Neural cell (in vitro differentiated cells): ENCODE measurements around the gene ANTXR1. TPM values are rescaled to one million over a fixed set of nuclear protein-coding genes. Genes with fewer than 3 reads are reported as not detected.

ENCODE experiments used
- H2AFZ ChIP-seq: fragments of 200-600, 300-800 bp; sonication (generic), shearing (Covaris generic); 2 replicates; pipeline ENCODE4 v1.6.0; 2014; ENCODE audit warnings: low read depth, mild to moderate bottlenecking, antibody characterized with exemption, low read length, moderate library complexity
- H3F3A ChIP-seq: fragments of 200-600 bp; shearing (Covaris generic); 2 replicates; pipeline ENCODE4 v1.6.1; 2016; ENCODE audit warnings: mild to moderate bottlenecking, moderate library complexity, mixed read lengths, antibody characterized with exemption, low read length; ENCODE audit not compliant: insufficient read depth, poor library complexity, severe bottlenecking
- H3K27ac ChIP-seq: fragments of 200-600, 300-800 bp; sonication (generic), shearing (Covaris generic); 2 replicates; pipeline ENCODE4 v1.5.1; 2014; ENCODE audit warnings: mild to moderate bottlenecking, low read length, moderate library complexity
- H3K27me3 ChIP-seq: fragments of 300-800, 200-600 bp; sonication (generic), shearing (Covaris generic); 2 replicates; pipeline ENCODE4 v1.6.0; 2014; ENCODE audit warnings: mild to moderate bottlenecking, low read depth, low read length, moderate library complexity; ENCODE audit not compliant: insufficient read depth
- H3K36me3 ChIP-seq: fragments of 300-800, 200-600 bp; sonication (generic), shearing (Covaris generic); 2 replicates; pipeline ENCODE4 v1.5.1; 2014; ENCODE audit warnings: mild to moderate bottlenecking, antibody characterized with exemption, low read length, moderate library complexity; ENCODE audit not compliant: insufficient read depth
- H3K4me2 ChIP-seq: fragments of 300-800, 200-600 bp; sonication (generic), shearing (Covaris generic); 2 replicates; pipeline ENCODE4 v1.6.0; 2014; ENCODE audit warnings: mild to moderate bottlenecking, low read length
- H3K4me3 ChIP-seq: fragments of 300-800, 200-600 bp; sonication (generic), shearing (Covaris generic); 2 replicates; pipeline ENCODE4 v1.5.1; 2014; ENCODE audit warnings: mild to moderate bottlenecking, low read length, moderate library complexity
- H3K79me2 ChIP-seq: fragments of 200-600 bp; shearing (Covaris generic); replicated peaks from 2 replicates; pipeline ENCODE4 v1.6.0; 2014; ENCODE audit warnings: mild to moderate bottlenecking, low read length, moderate library complexity; ENCODE audit not compliant: insufficient read depth
- H3K9ac ChIP-seq: fragments of 300-800, 200-600 bp; sonication (generic), shearing (Covaris generic); 2 replicates; pipeline ENCODE4 v1.6.1; 2016; ENCODE audit warnings: mild to moderate bottlenecking, low read length, mixed read lengths
- H3K9me2 ChIP-seq: fragments of 200-600 bp; shearing (Covaris generic); 2 replicates; pipeline ENCODE4 v1.6.1; 2016; ENCODE audit warnings: mild to moderate bottlenecking, low read length, mixed read lengths; ENCODE audit not compliant: insufficient read depth
- H3K9me3 ChIP-seq: fragments of 200-600, 300-800 bp; sonication (generic), shearing (Covaris generic); 2 replicates; pipeline ENCODE4 v1.6.1; 2016; ENCODE audit warnings: mild to moderate bottlenecking, mixed run types, low read length, moderate library complexity, mixed read lengths
- H4K20me1 ChIP-seq: fragments of 200-600 bp; shearing (Covaris generic); 2 replicates; pipeline ENCODE4 v1.6.1; 2016; ENCODE audit warnings: mild to moderate bottlenecking, mixed run types; ENCODE audit not compliant: insufficient read depth
- EP300 ChIP-seq: fragments of 450-650 bp; conservative IDR thresholded peaks from 2 replicates; pipeline ENCODE4 v1.6.1; 2014; ENCODE audit warnings: antibody characterized with exemption, mild to moderate bottlenecking, moderate library complexity; ENCODE audit not compliant: poor library complexity, severe bottlenecking
- EZH2 ChIP-seq: fragments of 200-600, 300-800 bp; shearing (Covaris generic), sonication (generic); IDR thresholded peaks from 2 replicates; pipeline ENCODE4 v1.6.1; 2014; ENCODE audit warnings: antibody characterized with exemption, low read length, borderline replicate concordance, mild to moderate bottlenecking; ENCODE audit not compliant: insufficient read depth, poor library complexity, severe bottlenecking
- MXI1 ChIP-seq: fragments of 450-650 bp; conservative IDR thresholded peaks from 2 replicates; pipeline ENCODE4 v1.6.1; 2014; ENCODE audit warnings: antibody characterized with exemption, mild to moderate bottlenecking; ENCODE audit not compliant: poor library complexity, severe bottlenecking
- POLR2AphosphoS5 ChIP-seq: IDR thresholded peaks from 2 replicates; pipeline ENCODE4 v1.6.1; 2012
- RAD21 ChIP-seq: fragments of 450-650 bp; conservative IDR thresholded peaks from 2 replicates; pipeline ENCODE4 v1.6.1; 2014; ENCODE audit warnings: antibody characterized with exemption, mild to moderate bottlenecking, moderate library complexity
- SMC3 ChIP-seq: fragments of 450-650 bp; conservative IDR thresholded peaks from 2 replicates; pipeline ENCODE4 v1.6.1; 2014; ENCODE audit warnings: antibody characterized with exemption, mild to moderate bottlenecking, moderate library complexity; ENCODE audit not compliant: poor library complexity
- TAF1 ChIP-seq: IDR thresholded peaks from 2 replicates; pipeline ENCODE4 v1.6.1; 2012; ENCODE audit warnings: low read depth
- polyA plus RNA-seq: library from polyadenylated mRNA; depleted of rRNA; stranded (reverse); fragments of >200 nt; gene quantifications from 2 replicates; pipeline ENCODE4 v1.2.3, GENCODE V29; 2014
- TF ChIP-seq, protein P1 (sequence below): fragments of 450-650 bp; IDR thresholded peaks from 2 replicates; pipeline ENCODE4 v1.5.1; 2014; ENCODE audit warnings: antibody characterized with exemption, mild to moderate bottlenecking, moderate library complexity; ENCODE audit not compliant: poor library complexity, severe bottlenecking
- TF ChIP-seq, protein P2 (sequence below): IDR thresholded peaks from 2 replicates; pipeline ENCODE4 v1.6.1; 2012; ENCODE audit warnings: borderline replicate concordance

Gene ANTXR1
- polyA plus RNA-seq, 1 donor from 2014 or later: 4.9 TPM

DNA sequence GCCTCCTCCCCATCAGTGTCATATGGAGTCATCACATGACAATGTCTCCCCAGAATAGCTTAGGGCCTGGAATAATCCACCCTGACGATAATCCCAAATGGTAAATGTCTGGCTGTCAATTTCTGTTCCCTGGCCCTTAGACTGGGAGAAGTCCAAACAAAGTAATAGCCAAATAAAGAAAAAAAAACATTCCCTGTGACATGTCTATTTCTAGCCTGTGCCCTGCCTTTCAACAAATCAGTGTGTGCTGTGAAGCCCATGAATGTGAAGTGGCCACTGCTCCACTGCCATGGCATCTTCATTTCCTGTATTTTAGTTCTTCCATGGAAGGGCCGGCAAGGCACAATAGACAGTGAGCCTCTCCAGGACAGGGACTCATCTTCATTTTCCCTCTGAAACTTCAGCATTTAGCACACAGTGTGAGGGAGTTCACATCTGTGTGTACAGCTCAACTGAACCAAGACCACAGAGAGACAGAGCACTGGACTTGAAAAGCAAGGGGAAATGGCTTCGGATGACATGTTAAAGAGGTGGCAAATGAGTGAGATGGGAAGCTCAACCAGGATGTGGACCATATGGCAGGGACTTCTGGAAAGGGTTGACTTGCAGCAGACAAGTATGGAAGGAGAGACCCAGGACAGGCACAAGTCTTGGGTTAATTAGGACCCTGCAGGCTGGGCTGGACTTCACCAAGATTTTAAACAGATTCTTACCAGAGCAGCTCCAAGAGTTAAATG lies 140.0 kb downstream of the ANTXR1 start:
- Histone ChIP-seq H3K9ac (no peak overlapping the region), H3K9me2 (no peaks in the 10 kb centered on the region), H3K27ac (no peak overlapping the region), H3K9me3 (no peaks in the 10 kb centered on the region), H4K20me1 (no peaks in the 10 kb centered on the region), H3K36me3 (no peaks in the 10 kb centered on the region), H2AFZ (no peak overlapping the region), H3K4me3 (no peak overlapping the region), H3K79me2 (no peaks in the 10 kb centered on the region), H3F3A (no peaks in the 10 kb centered on the region), H3K27me3 (no peaks in the 10 kb centered on the region), H3K4me2 (no peak overlapping the region)
- TF ChIP-seq, protein P1, sequence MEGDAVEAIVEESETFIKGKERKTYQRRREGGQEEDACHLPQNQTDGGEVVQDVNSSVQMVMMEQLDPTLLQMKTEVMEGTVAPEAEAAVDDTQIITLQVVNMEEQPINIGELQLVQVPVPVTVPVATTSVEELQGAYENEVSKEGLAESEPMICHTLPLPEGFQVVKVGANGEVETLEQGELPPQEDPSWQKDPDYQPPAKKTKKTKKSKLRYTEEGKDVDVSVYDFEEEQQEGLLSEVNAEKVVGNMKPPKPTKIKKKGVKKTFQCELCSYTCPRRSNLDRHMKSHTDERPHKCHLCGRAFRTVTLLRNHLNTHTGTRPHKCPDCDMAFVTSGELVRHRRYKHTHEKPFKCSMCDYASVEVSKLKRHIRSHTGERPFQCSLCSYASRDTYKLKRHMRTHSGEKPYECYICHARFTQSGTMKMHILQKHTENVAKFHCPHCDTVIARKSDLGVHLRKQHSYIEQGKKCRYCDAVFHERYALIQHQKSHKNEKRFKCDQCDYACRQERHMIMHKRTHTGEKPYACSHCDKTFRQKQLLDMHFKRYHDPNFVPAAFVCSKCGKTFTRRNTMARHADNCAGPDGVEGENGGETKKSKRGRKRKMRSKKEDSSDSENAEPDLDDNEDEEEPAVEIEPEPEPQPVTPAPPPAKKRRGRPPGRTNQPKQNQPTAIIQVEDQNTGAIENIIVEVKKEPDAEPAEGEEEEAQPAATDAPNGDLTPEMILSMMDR: no peak
- no peak for TF ChIP-seq MXI1
- no peak for TF ChIP-seq RAD21
- no peak for TF ChIP-seq EZH2
- no peak for TF ChIP-seq EP300
- no peak for TF ChIP-seq SMC3
- TF ChIP-seq TAF1: no peak
- TF ChIP-seq POLR2AphosphoS5: no peak
- TF ChIP-seq, protein P2, sequence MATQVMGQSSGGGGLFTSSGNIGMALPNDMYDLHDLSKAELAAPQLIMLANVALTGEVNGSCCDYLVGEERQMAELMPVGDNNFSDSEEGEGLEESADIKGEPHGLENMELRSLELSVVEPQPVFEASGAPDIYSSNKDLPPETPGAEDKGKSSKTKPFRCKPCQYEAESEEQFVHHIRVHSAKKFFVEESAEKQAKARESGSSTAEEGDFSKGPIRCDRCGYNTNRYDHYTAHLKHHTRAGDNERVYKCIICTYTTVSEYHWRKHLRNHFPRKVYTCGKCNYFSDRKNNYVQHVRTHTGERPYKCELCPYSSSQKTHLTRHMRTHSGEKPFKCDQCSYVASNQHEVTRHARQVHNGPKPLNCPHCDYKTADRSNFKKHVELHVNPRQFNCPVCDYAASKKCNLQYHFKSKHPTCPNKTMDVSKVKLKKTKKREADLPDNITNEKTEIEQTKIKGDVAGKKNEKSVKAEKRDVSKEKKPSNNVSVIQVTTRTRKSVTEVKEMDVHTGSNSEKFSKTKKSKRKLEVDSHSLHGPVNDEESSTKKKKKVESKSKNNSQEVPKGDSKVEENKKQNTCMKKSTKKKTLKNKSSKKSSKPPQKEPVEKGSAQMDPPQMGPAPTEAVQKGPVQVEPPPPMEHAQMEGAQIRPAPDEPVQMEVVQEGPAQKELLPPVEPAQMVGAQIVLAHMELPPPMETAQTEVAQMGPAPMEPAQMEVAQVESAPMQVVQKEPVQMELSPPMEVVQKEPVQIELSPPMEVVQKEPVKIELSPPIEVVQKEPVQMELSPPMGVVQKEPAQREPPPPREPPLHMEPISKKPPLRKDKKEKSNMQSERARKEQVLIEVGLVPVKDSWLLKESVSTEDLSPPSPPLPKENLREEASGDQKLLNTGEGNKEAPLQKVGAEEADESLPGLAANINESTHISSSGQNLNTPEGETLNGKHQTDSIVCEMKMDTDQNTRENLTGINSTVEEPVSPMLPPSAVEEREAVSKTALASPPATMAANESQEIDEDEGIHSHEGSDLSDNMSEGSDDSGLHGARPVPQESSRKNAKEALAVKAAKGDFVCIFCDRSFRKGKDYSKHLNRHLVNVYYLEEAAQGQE: no peak

DNA sequence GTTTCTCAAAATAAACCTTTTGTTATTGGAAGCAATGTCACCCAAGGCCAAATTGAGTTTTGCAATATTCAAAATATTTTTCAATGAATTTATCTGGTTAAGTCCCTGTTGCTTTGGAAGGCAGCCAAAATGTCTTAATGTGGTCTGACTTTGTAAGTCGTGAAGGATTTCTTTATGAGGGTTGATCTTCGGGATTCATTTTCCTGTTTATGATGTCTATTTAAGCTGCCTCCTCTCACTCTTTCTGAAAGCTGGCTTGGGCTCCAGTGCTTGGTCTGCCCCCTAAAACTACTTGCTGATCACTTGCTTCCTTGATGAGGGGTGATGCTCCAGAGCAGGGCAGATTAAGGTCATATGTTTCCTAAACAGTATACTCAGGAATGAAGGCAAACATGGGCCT lies 141.1 kb downstream of the ANTXR1 start:
- Histone ChIP-seq H2AFZ (no peak overlapping the region), H3K4me2 (no peak overlapping the region), H3F3A (no peaks in the 10 kb centered on the region), H3K9me2 (no peaks in the 10 kb centered on the region), H4K20me1 (no peaks in the 10 kb centered on the region), H3K27ac (no peak overlapping the region), H3K27me3 (no peaks in the 10 kb centered on the region), H3K4me3 (no peak overlapping the region), H3K9me3 (no peaks in the 10 kb centered on the region), H3K79me2 (no peaks in the 10 kb centered on the region), H3K36me3 (no peaks in the 10 kb centered on the region), H3K9ac (no peak overlapping the region)
- TF ChIP-seq POLR2AphosphoS5 (no peak), EZH2 (no peak), EP300 (no peak), RAD21 (no peak), TAF1 (no peak), MXI1 (no peak), SMC3 (no peak)
- TF ChIP-seq, protein P1: no peak
- TF ChIP-seq, protein P2: no peak
